ENCODE data around the gene ICE1.
"Not testable (repeated sequence)": the region's sequence is repeated elsewhere in the genome, so short reads cannot be mapped to it uniquely, and the experiment has no call there.

The ICE1 gene, protein sequence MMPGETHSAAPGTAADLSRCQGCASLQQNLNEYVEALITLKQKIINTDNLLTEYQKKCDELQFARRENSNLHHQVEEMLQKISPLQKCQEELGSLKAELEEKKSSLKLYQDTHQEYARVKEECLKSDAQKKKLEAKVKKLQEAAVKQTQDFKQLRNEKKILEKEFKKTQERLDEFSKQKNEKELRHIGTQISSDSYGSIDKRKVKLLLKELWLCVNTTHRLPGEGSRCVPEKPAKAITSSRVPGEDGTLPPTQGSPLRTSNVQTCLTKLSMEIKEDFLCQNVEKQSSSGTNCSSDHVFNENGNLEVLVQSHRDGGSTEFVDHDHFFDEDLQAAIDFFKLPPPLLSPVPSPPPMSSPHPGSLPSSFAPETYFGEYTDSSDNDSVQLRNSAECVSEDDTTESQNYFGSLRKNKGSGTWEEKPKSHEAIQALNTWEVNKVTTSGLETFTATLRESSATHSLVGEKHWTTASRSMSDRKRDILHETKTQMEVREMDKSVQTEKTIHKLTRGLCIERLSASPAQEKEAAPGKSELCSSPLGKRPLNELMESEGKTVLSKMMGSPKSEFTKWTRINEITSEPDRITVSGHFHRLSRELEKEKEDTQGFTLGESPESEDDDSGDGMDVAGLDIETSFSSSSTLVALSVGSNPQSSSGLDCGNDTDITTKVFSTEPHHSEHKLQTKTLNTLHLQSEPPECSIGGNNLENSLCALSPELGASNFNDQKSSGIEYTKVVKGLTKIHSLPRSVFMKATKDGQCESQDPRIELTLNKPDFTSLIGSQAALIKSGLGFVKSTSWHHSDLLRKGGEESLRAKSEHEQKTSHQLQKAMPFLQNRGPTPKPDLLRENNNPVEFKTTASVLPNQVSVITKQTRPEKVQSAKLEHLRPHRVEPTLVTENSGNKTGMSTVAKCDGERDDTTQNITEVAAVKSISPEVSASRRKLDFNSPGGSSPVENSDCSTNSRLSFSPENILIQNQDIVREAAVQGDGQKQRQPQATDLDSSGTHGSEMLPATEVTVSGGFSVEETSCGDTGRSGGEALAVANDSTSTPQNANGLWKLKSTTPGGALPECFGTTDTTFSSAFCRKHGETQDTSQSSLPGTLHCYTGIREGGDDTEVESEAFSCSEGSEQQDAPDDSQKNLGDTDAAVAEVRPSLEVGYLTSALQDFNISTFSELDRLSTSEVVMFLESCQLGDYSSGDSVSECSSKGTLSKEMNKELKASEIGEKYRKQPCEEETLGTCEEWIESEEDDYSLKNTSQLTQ (N-terminal part only)

GRCh38 chr5:5421961-5422818 is at the start of gene ICE1:
Gene ICE1 (plus strand): TSS chr5:5422677. CDS start chr5:5422916, 239 bp downstream.
- peak; percentile 89 to 99 (median 96) for DNase-seq

DNA sequence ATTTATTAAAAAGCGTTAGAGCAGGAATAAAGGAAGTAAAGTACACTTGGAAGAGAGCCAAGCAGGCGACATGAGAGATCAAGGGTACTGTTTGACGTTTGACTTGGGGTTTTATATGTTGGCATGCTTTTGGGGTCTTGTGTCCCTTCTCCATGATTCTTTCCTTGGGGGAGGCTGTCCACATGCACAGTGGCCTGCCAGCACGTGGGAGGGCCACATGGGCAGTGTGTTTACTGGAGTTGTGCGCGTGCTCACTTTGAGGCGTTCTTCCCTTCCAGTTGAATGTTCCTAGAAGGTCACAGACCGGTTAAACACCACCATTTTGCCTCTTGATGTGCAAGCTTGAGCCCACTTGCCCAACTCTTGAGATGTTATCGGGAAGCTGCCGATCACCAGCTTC is 49.5 kb upstream of the ICE1 start:
- DNase-seq, result no peak

DNA sequence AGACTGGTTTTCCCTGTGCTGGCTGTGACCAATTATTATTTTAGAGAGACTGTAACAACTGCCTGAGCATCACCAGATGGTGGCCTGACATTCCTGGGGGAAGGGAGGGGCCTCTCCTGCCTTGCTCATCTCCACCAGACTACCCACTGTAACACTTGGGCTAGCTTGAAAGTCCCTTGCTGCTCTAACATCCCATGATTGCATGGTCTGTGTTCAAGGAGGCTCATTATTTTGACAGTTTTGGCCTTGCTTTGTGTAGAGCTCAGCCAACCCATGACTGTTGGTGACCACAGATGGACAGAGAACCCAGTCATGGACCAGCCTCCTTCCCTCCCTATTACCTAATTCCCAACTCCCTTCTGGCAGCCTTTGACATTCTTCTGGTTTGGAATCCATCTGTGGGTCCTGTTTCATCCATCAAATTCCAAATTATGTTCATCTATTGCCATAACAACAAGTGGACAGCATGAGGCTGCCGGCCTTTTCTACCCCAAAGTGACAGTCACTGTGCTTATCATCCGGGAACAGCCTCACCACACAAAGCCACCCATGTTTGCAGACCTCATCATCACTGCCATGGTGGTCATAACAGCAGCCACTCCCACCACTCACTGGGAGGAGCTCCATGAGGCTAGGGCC is 49.0 kb upstream of the ICE1 start:
- no peak for DNase-seq

GRCh38 chr5:5374009-5374715 is 48.3 kb upstream of the ICE1 start:
- no peak for DNase-seq

DNA sequence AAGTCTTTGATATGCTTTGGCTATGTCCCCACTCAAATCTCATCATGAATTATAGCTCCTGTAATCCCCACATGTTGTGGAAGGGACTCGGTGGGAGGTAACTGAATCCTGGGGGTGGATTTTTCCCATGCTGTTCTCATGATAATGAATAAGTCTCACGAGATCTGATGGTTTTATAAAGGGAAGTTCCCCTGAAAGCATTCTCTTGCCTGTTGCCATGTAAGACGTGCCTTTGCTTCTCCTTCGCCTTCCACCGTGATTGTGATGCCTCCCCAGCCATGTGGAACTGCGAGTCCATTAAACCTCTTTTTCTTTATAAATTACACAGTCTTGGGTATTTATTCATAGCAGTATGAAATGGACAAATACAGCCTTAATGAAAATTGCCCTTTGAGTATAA is 44.7 kb upstream of the ICE1 start:
- no peak for DNase-seq

DNA sequence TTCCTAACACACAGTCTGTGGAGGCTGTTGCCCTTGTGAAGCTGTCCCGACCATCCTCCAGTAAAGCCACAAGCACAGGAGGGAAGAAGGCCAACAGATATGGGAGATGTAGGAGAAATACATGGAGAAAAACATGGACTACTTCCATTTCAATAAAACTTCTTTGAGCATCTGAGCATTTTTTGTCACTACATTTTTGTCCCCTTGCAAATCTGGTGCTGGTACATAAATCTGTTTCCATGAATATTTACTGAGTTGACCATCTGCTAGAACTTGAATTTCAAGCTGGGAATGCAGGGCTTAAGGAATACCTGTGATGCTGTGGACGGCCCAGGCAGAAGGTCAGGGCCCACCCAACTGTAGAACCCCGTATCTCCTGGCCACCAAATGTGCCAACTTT is 43.9 kb upstream of the ICE1 start:
- no peak for DNase-seq

DNA sequence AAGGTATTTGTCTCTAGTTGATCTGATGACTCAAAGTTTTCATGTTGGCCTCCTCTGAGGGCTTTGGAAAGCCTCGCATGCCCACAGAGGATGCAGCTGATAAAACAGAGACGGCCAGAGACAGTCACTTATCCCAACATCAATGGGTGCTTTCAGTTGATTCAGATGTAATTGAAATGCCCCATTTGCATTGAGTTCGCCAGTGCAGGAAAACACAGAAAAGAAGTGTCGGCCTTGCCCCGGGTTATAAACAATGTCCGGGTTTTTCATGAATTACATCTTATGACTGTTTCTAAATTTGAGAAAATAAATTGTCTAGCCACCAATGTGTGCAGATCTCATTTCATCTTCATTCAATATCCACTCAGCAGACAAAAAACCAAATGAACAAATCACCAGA is 42.2 kb upstream of the ICE1 start:
- DNase-seq, result peak in 15 of 56 donors; percentile 7 to 62 (median 20)

DNA sequence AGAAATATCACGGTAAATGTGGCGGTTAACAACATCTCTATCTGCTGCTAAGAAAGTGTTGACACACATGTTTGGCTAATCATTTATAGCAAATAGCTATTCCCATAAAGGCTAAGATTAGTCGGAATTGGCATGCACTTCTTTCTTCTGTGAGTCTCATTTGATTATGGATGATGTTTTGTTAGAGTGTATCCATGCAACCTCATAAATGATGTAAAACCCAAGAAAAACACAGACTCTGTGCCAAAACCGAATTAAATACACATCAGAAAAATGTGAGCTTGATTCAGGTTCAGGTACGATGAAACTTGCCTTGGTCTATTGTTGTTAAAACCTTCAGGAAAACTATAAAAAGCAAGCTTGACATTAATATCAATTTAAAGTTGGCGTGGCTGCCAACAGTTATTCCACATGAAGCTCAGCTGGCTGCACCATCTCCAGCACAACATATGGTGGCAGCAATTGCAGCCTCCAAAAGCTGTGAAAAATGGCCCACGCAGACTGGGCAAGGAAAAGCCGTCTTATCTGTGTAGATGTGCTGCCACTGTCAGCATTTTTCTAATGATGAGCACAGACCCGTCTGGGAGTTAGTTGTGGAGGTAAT is 41.1 kb upstream of the ICE1 start:
- DNase-seq, result peak in 31 of 56 donors; percentile 5 to 81 (median 25)

DNA sequence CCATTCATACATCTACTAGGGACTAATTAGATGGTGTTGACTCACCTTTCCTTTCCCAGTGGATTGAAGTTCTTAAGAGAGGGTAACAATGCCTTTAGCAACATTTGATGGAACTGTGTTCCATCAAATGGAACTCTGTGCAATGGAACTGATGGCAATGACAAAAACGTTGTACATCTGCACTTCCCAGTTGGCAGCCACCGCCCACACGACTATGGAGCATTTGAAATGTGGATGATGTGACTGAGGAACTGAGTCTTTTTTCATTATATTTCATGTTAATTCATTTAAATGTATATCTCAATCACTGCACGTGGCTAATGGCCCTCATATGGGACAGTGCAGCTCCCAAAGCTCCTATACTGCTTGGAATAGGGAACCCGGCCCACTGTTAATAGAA is 39.0 kb upstream of the ICE1 start:
- peak in 1 of 56 donors; percentile 4 for DNase-seq

DNA sequence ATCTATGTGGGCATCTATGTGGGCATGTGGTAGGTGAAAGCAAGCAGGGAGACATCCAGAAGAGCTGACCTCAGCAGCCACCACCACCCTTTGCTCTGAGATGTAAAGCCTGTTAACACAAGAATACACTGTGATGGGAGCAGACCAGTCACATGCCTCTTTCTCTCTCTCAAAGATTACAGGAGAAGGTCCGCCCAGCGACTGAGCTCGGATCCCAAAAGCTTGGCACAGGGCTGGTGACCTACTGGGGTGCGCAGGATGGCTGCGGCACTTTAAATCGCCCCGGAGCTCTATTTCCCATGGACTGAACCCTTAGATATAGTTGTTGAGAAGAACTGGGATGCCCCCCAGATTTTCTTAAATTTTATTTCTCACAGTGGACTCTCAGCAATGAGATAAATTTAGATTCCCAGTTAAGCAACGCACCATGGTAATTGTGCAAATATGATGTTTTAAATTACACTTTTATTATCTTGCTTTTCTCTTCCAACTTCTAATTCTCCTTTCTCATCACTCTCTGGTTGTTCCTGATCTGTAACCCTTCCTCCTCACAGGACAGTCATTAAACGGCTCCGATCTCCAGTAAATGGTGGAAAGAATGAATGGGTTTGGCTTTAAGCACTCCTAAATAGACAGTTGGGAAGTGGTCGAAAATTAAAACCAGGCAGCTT is 37.7 kb upstream of the ICE1 start:
- no peak for DNase-seq

- DNase-seq, result no peak
Observed at GRCh38 chr5:5385331-5385662, 37.2 kb upstream of the ICE1 start.

DNA sequence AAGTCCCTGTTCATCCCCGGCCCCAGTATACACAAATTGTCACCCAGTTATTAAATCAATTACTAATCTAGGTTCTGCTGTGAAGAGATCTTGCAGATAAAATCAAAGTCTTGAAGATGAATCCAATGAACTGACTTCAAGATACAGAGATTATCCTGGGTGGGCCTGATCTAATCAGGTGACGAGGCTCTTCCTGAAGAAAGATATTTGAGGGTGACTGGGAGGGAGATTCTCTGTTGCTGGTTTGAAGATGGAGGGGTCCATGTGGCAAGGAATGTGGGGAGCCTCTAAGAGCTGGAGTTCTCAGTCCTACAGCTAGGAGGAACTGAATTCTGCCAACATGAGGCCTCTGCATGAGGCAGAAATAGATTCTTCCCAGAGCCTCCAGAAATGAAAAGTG is 36.1 kb upstream of the ICE1 start:
- DNase-seq, result no peak

DNA sequence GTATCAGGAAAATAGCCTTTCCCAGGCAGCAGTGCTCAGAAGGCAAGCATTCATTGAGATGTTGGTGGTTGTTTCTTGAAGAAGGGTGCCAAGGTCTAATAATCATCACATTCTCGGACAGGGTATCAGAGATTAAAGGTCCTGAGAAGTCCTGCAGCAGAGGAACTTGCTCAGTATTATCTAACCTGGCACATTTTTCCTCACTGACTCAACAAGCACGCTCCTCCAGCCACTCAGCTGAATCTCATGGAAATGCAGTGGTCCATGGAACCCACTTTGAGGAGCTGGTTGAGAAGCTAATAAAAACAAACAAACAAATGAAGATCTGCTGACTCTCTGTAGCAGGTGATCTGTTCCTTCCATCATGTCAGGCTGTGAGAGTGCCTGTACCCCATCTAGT is 35.3 kb upstream of the ICE1 start:
- DNase-seq, result no peak

- no peak for DNase-seq
Observed at GRCh38 chr5:5387777-5388176, 34.7 kb upstream of the ICE1 start.

DNA sequence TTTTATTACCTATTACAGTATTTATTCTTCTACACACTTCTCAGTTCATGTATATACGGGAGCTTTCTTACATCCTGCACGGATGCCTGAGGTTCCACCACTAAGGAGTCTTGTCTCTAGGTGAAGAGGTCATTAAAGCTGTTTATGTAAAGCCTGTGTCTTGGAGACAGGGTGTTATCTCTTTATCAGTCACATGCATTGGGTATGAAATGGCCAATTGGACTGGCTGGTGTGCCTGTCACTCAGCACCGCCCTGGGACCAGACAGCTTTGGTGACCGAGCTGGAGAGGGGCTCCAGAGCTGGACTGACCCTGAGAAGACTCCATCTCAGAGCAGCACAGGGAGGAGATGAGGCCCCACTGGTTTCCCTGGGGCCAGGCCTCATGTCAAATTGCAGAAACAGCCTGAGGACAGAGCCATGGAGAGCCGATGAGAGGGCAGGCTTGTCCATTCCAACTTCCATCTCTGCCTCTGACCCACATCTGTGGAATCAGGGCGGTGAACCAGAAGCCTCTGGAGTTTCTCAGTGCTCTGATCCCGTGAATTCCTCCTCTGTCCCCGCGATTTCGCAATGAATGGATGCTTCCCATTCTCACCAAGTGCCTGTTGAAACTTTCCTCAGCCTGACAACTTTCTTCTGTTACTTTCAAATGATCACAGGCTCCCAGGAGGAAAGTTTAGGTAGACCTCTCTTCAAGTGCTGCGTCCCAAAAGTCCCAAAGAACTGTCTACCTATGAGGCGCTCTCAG is 32.2 kb upstream of the ICE1 start:
- not testable (repeated sequence) for DNase-seq

DNA sequence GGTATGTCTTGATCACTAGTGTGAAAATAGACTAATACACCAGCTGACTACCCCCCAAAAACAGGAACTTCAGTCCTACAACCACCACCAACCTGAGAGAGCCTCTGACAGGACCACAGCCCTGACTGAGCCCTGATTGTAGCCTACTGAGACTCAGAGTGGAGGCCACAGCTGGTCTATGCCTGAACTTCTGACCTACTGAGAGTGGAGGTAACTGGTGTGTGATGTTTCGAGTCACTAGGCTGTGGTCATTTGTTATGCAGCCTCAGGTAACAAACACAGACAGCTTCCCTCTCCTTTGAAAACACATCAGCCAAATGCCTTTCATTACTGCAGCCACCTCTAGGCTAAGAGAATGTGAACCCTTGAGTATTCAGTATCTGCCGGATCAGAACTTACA is 30.0 kb upstream of the ICE1 start:
- not testable (repeated sequence) for DNase-seq

- peak in 32 of 56 donors; percentile 4 to 77 (median 28) for DNase-seq
Observed at GRCh38 chr5:5394384-5394986, 28.0 kb upstream of the ICE1 start.
